Measurements from ENCODE around the gene CACNA1B.
A peak's percentile ranks its signal among the peaks of the same experiment; 100 is the strongest.
"Not testable (repeated sequence)": the region's sequence is repeated elsewhere in the genome, so short reads cannot be mapped to it uniquely, and the experiment has no call there.

Gene CACNA1B

GRCh38 chr9:138132946-138133705 lies 255.5 kb downstream of the CACNA1B start:
- H3K4me3 ChIP-seq (ENCODE audit: low read depth, low read length), result not testable (repeated sequence)

GRCh38 chr9:138134581-138134980 lies 257.0 kb downstream of the CACNA1B start:
- not testable (repeated sequence) for DNase-seq (ENCODE audit: low read depth)

More at GRCh38 chr9:138132946-138133705, 255.5 kb downstream of the CACNA1B start:
- not testable (repeated sequence) for DNase-seq (ENCODE audit: low read depth)

GRCh38 chr9:138139096-138139495 lies 261.5 kb downstream of the CACNA1B start:
- H3K4me3 ChIP-seq (ENCODE audit: low read depth, low read length); DNase-seq (ENCODE audit: low read depth): not testable (repeated sequence)

More at GRCh38 chr9:138134581-138134980, 257.0 kb downstream of the CACNA1B start:
- H3K4me3 ChIP-seq (ENCODE audit: low read depth, low read length), result not testable (repeated sequence)

- DNase-seq (ENCODE audit: low read depth), result not testable (repeated sequence)
These were observed 263.4 kb downstream of the CACNA1B start for GRCh38 chr9:138140980-138141379.

GRCh38 chr9:138142528-138143244 lies 265.1 kb downstream of the CACNA1B start:
- not testable (repeated sequence) for H3K4me3 ChIP-seq (ENCODE audit: low read depth, low read length); DNase-seq (ENCODE audit: low read depth)

More at GRCh38 chr9:138140980-138141379, 263.4 kb downstream of the CACNA1B start:
- not testable (repeated sequence) for H3K4me3 ChIP-seq (ENCODE audit: low read depth, low read length)

GRCh38 chr9:138143491-138143890 lies 265.9 kb downstream of the CACNA1B start:
- H3K4me3 ChIP-seq (ENCODE audit: low read depth, low read length); DNase-seq (ENCODE audit: low read depth): not testable (repeated sequence)

- not testable (repeated sequence) for DNase-seq (ENCODE audit: low read depth); H3K4me3 ChIP-seq (ENCODE audit: low read depth, low read length)
These were observed 270.0 kb downstream of the CACNA1B start for GRCh38 chr9:138147556-138147955.

GRCh38 chr9:138149672-138150656 lies 272.4 kb downstream of the CACNA1B start:
- TF ChIP-seq CTCF (conservative IDR thresholded peaks at IDR 0.05; ENCODE audit: low read depth, low read length), result peak; percentile 27
- peak overlapping the region; percentile 39 for H3K4me3 ChIP-seq (ENCODE audit: low read depth, low read length)
- peak; percentile 0 for DNase-seq (ENCODE audit: low read depth)

- not testable (repeated sequence) for H3K4me3 ChIP-seq (ENCODE audit: low read depth, low read length); DNase-seq (ENCODE audit: low read depth)
These were observed 278.2 kb downstream of the CACNA1B start for GRCh38 chr9:138155788-138156187.

GRCh38 chr9:138166793-138167192 lies 289.2 kb downstream of the CACNA1B start:
- DNase-seq (ENCODE audit: low read depth); H3K4me3 ChIP-seq (ENCODE audit: low read depth, low read length): not testable (repeated sequence)
